ENCODE data around the gene GPRIN3. TPM values are rescaled to one million over a fixed set of nuclear protein-coding genes. Genes with fewer than 3 reads are reported as not detected.
A peak's percentile ranks its signal among the peaks of the same experiment; 100 is the strongest.

GPRIN3 gene
- total and polyA plus RNA-seq, 10 of the 15 experiments (the other 5 are each of a cell fraction or from before 2014, with no cell fraction given) = under 0.01 to 0.05 (median 0.01) TPM; not detected in 6

DNA sequence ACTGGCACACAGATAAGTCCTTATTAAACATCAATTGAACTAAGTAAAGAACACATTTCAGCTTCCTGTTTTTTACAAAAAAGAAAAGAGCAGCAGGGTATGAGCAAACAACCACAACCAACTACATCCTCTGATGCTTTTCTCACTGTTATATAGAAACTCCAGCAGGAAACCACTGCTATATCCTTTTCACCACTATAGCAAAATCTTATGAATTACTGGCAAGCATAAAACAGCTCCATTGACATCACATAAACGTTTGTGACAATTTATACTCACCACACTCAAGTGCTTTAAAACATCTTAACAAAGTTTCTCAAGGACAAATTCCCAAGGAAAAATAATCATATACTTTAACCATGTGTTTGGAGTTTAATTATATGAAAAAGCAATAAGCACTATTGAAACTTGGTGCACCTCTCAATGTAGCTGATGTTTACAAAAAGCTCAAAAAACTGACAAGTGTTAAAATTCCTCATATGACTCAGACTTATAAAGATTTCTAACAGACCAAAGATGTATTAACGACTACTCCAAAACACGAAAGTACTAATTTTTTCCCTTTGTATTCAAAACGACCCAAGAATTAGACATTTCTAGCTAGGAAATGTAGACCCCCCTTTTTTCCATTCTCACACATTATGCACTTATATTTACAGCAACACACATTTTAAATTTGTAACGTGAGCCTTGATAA, 12.9 kb downstream of the GPRIN3 start (continued):
- TF ChIP-seq PAX5 (IDR thresholded peaks at IDR 0.05; ENCODE audit: borderline replicate concordance, low read depth, low read length) (peak; percentile 15; the same call in 1 of the 2 replicates), RUNX3 (IDR thresholded peaks at IDR 0.05; ENCODE audit: low read length) (peak; percentile 54), MEF2A (IDR thresholded peaks at IDR 0.05; ENCODE audit: insufficient read depth, low read depth, low read length) (0 out of 2 replicates have a peak, but pooled peaks have one; percentile 3), POLR2A (IDR thresholded peaks at IDR 0.05; ENCODE audit: low read depth, low read length) (no peak), ZNF217 (IDR thresholded peaks at IDR 0.05) (peak; percentile 67; the same call in 1 of the 2 replicates), SPI1 (IDR thresholded peaks at IDR 0.05; ENCODE audit: borderline replicate concordance, insufficient read depth, low read depth, low read length) (no peak), ZNF384 (IDR thresholded peaks at IDR 0.05; ENCODE audit: borderline replicate concordance, low read depth, low read length) (peak; percentile 49; the same call in 1 of the 2 replicates), IKZF1 (conservative IDR thresholded peaks at IDR 0.05) (peak; percentile 31; the same call in 1 of the 2 replicates), RAD51 (IDR thresholded peaks at IDR 0.05) (no peak), MTA2 (IDR thresholded peaks at IDR 0.05; ENCODE audit: low read depth) (0 out of 2 replicates have a peak, but pooled peaks have one; percentile 8)

DNA sequence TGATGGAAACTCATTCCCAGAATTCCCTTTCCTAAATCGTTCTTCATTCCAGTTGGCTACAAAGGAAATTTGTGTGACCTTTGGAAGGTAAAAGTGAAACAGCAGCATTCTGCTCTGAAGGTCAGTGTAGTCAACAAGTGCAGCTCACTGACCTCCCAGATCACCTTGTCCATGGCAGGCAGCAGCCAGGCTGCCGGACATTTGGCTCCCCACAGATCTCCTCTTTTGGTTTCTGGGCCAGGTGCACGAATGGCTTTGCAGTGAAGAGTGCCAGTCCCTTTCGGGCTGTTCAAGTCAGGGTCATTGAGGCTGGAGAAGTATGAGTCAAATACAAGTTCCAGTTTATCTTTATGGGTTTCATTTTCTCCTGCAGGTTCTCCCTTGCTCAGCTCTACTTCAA, 14.3 kb downstream of the GPRIN3 start:
- no TSS peak for BruUV-seq (replicated peaks)
- no peak overlapping the region for H2AFZ ChIP-seq (ENCODE audit: control insufficient read depth, low read depth, low read length)
- CTCF ChIA-PET = no interaction called here
- no peaks in the 10 kb centered on the region for H3K36me3 ChIP-seq (ENCODE audit: control insufficient read depth in 2 of 2, insufficient read depth in 2 of 2, low read length in 1 of 2)
- no peak overlapping the region for H3K4me3 ChIP-seq
- H3K79me2 ChIP-seq (ENCODE audit: control insufficient read depth, insufficient read depth, low read length) = no peaks in the 10 kb centered on the region
- DNase-seq (ENCODE audit: low read depth, low spot score) (no peak), ATAC-seq (no peak), FAIRE-seq (no peak)
- POLR2A ChIA-PET = no interaction called here
- 2% methylated on average over 4 of the region's 4 CpGs for WGBS (ENCODE audit: insufficient coverage, insufficient replicate concordance, low lambda C conversion rate, missing lambda C conversion rate)
- H3K4me2 ChIP-seq (ENCODE audit: control insufficient read depth, insufficient read depth) = no peak overlapping the region
- RAD21 ChIA-PET (ENCODE audit: unreplicated experiment) = no interaction called here
- H4K20me1 ChIP-seq (ENCODE audit: control insufficient read depth, insufficient read depth) = no peaks in the 10 kb centered on the region
- no peak overlapping the region for H3K27ac ChIP-seq (ENCODE audit: control insufficient read depth, insufficient read depth)
- no peaks in the 10 kb centered on the region; the same call in 2 of the 3 replicates for H3K9me3 ChIP-seq (replicated peaks; ENCODE audit: control insufficient read depth, insufficient read depth, low read length)
- H3K27me3 ChIP-seq (replicated peaks in 1 of 2; ENCODE audit: control insufficient read depth in 2 of 2, insufficient read depth in 2 of 2, low read length in 1 of 2) = peaks cover 0 to 2% of the 10 kb centered on the region in 2 experiments; a peak in 1 of 4 replicates
- intact Hi-C loops (cut with micrococcal nuclease; ENCODE audit: unreplicated experiment) = no loop called here
- no peak overlapping the region for H3K9ac ChIP-seq (ENCODE audit: control insufficient read depth, insufficient read depth, low read length)
- in situ Hi-C loops (cut with MboI) = no loop called here
- TF ChIP-seq CREB1 (IDR thresholded peaks at IDR 0.05; ENCODE audit: low read depth) = no peak
- no peak for TF ChIP-seq MTA2 (IDR thresholded peaks at IDR 0.05; ENCODE audit: low read depth)
- TF ChIP-seq ZNF217 (IDR thresholded peaks at IDR 0.05) = no peak
- no peak for TF ChIP-seq ZBED1 (IDR thresholded peaks at IDR 0.05; ENCODE audit: borderline replicate concordance)
- TF ChIP-seq WRNIP1 (IDR thresholded peaks at IDR 0.05; ENCODE audit: borderline replicate concordance, low read depth, low read length) = no peak
- TF ChIP-seq ZNF622 (IDR thresholded peaks at IDR 0.05) = no peak
- no peak for TF ChIP-seq SIN3A (IDR thresholded peaks at IDR 0.05; ENCODE audit: low read depth, low read length)
- no peak for TF ChIP-seq GABPA (IDR thresholded peaks at IDR 0.05; ENCODE audit: low read depth)
- no peak for TF ChIP-seq ATF7 (IDR thresholded peaks at IDR 0.05; ENCODE audit: low read depth)
- no peak for TF ChIP-seq SUPT20H (IDR thresholded peaks at IDR 0.05; ENCODE audit: borderline replicate concordance, control insufficient read depth, low read depth, low read length)
- TF ChIP-seq CHD1 (IDR thresholded peaks at IDR 0.05; ENCODE audit: low read depth, low read length) = no peak
- peaks cover 8% of the 10 kb centered on the region; the same call in 1 of the 2 replicates for H3K4me1 ChIP-seq (ENCODE audit: control insufficient read depth, insufficient read depth, low read length)
- SMC1A ChIA-PET (ENCODE audit: uncharacterized antibody, unreplicated experiment) = interaction anchor here (1.2 to 2.0 kb wide), 3 partner anchors 15 to 136 kb away, joined by 3 to 5 read pairs (median 4); no protein-coding TSS in a partner anchor
